KG1 (cell line): ENCODE measurements around the gene ARTN.

ENCODE experiments used
- DNase-seq: peaks from one replicate; lab custom pipeline; 2025; lab: John Stamatoyannopoulos, UW

The ARTN gene

GRCh38 chr1:43985984-43986595 lies 52.5 kb downstream of the ARTN start:
- no peak for DNase-seq

- DNase-seq = no peak
Measured at GRCh38 chr1:43986712-43987111, 53.1 kb downstream of the ARTN start.
